ENCODE data around the gene DMBX1.

Gene DMBX1

DNA sequence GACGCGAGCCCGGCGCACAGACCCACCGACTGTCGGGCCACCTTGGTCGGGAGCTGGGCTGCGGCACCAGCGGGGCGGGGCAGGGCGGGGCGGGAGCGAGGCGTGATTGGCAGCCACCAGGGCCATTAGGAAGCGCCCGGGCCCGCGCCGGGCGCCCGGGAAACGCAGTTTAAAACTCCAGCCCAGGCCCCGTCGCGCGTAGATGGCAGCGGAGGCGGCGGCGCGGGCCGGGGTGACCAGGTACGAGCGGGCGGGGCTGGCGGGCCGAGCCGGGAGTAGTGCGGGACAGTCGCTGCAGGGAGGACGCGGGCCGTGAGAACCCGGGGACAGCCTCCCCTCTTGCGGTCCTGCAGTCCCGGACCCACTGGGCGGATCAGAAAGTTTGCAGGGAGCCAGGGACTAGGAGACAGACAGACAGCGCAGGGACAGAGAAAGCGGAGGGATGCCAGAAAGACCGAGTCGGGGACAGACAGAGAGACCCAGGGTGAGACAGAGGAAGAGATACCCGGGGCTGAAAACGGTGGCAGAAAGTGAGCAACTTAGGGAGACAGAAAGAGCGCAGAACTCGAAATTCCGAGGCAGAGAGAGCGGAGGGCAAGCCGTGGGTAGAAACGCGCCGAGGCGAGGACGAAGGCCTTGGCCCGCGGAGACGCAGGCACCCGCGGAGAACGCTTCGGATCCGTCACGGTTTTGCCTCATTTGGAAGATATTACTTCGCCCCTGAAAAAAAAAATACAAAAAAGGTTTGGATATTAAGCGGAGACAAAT, at the start of gene DMBX1:
DMBX1 (plus strand) TSS at position 199 of the 768 bp plus-strand sequence. CDS start 17,175 bp downstream, outside the sequence.
- peak; percentile 22 for DNase-seq (ENCODE audit: low read depth)
- peak within 1 kb of the TSS; percentile 67 for H3K4me3 ChIP-seq (ENCODE audit: low read depth, low read length)
- TF ChIP-seq, protein P1, sequence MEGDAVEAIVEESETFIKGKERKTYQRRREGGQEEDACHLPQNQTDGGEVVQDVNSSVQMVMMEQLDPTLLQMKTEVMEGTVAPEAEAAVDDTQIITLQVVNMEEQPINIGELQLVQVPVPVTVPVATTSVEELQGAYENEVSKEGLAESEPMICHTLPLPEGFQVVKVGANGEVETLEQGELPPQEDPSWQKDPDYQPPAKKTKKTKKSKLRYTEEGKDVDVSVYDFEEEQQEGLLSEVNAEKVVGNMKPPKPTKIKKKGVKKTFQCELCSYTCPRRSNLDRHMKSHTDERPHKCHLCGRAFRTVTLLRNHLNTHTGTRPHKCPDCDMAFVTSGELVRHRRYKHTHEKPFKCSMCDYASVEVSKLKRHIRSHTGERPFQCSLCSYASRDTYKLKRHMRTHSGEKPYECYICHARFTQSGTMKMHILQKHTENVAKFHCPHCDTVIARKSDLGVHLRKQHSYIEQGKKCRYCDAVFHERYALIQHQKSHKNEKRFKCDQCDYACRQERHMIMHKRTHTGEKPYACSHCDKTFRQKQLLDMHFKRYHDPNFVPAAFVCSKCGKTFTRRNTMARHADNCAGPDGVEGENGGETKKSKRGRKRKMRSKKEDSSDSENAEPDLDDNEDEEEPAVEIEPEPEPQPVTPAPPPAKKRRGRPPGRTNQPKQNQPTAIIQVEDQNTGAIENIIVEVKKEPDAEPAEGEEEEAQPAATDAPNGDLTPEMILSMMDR (IDR thresholded peaks at IDR 0.05; ENCODE audit: control insufficient read depth, extremely low read depth, insufficient read depth), result no peak

DNA sequence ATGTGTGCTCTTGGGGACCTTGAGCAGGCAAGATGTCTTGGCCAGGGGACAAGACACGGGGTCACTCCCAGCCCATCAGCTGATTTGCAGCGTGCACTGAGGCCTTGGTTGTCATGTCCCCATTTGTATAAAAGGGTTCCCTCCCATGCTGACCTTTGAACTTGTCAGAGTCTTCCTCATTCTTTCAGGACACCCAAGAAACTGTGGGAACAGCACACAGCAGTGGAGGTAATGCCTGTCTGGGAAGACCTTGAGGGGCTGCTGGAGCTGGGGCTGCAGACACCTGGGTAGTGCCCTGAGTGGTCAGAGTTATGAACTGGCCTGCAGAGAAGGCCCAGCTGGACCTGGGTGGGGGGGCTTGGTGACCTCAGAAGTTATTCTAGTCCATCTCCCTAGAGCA, 49.2 kb upstream of the DMBX1 start:
- no peak for DNase-seq (ENCODE audit: low read depth)
- H3K4me3 ChIP-seq (ENCODE audit: low read depth, low read length), result no peak overlapping the region
- TF ChIP-seq, protein P1 (IDR thresholded peaks at IDR 0.05; ENCODE audit: control insufficient read depth, extremely low read depth, insufficient read depth), result no peak

DNA sequence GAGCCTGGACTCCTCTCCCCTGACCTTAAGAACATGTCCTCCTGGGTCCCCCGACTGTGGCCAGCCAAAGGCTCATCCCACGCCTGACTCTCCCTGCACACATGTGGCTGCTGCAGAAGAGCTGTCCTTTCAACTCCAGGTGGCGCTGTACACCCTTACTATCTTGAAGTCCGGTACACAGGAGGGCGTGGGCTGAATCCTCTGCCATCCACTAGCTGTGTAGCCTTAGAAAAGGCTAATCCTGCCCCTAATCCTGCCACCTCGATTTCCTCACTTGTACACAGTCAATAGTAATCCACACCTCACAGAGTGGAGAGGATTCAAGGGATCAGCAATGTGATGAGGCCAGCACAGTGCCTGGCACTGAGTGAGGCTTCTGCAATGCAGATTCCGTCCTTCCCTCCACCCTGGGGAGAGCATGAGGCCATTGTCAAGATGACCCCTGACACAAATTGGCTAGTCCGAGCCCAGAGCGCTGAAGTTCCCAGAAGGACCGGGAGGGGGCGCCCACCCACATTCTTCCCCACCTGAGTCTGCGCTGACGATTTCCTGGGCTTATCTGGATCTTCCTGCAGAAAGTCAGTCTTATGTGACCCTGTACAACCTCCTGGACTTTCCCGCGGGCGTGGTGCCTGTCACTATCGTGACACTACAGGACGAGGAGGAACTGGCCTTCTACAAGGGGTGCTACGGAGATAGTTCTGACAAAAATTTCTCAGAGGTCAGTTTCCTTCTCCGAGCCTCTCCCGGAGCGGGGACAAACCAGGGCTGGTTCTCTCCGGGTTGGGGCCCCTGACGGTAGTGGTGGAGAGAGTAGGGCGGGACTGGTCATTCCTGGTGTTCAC, 47.1 kb upstream of the DMBX1 start:
- H3K4me3 ChIP-seq (ENCODE audit: low read depth, low read length), result no peak overlapping the region
- TF ChIP-seq, protein P1 (IDR thresholded peaks at IDR 0.05; ENCODE audit: control insufficient read depth, extremely low read depth, insufficient read depth), result peak; percentile 70
- peak; percentile 44 for DNase-seq (ENCODE audit: low read depth)

DNA sequence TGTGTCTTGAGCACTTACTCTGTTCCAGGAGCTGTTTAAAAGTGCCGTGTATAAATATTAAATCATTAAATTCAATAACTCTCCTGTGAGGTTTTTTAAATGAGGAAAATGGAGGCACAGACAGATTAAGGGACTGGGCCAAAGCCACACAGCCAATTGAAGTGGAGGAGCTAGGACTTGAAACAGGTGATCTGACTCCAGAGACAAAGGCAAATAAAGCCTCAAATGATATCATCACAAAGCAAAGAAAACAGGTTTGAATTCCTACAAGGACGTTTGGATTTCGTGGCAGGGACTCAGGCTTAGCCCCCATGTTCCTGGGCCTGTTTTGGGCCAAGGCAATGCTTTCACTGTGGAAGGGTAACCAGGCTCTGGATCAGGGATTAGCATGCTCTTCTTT, 45.2 kb upstream of the DMBX1 start:
- H3K4me3 ChIP-seq (ENCODE audit: low read depth, low read length), result no peak overlapping the region
- DNase-seq (ENCODE audit: low read depth), result peak; percentile 65
- TF ChIP-seq, protein P1 (IDR thresholded peaks at IDR 0.05; ENCODE audit: control insufficient read depth, extremely low read depth, insufficient read depth), result no peak

DNA sequence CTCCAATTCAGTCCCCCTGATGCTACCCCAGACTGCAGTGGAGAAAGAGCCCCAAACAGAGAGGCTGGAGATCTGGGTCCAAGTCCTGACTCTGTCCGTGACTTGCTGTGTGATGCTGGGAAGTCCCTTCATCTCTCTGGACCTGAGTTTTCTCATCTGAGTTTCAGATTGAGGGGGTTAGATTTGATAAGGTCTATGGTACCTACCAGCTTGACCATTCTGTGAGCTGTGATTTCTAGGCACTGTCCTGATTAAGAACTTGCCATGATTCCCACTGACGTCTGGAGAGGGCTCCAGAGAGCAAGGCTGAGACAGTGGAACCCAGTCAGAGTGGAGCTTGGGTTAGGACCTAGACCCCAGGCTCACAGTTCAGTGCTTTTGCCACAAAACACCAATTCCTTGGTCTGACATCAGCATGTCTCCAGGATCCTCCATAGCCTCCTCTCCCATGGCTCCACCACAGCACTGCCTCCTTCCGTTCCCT, 43.8 kb upstream of the DMBX1 start:
- TF ChIP-seq, protein P1 (IDR thresholded peaks at IDR 0.05; ENCODE audit: control insufficient read depth, extremely low read depth, insufficient read depth), result no peak
- H3K4me3 ChIP-seq (ENCODE audit: low read depth, low read length), result no peak overlapping the region
- no peak for DNase-seq (ENCODE audit: low read depth)

DNA sequence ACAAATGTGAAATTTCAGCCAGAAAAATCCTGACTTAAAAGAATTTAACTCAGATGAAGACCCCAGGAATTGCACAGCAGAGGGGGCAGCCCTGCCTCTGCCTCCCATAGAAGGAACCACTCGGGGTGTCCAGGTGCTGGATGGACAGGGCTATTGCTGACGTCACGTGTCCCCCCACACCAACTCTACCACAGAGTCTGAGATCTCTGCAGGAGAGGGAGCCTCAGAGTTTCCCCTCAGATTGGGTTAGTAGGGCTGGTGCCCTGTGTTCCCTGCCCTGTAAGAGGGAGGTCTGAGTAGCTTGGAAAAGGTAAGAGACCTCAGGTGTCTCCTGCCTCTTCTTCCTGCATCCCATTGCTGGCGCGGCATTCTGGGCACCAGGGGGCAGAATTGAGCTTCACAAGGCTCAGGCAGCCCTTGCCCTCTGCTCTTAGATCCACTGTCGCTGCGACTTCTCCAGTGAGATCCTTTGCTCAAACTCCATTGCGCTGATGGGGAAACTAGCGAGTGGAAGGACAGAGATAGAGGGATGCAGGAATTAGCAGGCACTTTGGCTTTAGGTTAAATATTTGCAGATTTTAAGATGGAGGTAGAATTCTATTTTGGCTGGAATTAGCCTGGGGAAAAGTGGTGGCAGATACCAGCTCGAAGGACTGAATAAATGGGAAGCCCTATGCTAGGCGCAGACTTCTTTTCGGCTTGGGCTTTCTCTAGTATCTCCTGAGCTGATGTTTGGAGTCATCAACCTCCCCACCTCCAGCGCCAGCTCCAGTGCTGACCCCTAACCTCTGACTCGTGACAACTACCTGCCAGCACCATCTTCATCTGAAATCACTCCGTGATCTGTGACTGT, 42.8 kb upstream of the DMBX1 start:
- no peak overlapping the region for H3K4me3 ChIP-seq (ENCODE audit: low read depth, low read length)
- TF ChIP-seq, protein P1 (IDR thresholded peaks at IDR 0.05; ENCODE audit: control insufficient read depth, extremely low read depth, insufficient read depth), result peak; percentile 94
- peak; percentile 36 for DNase-seq (ENCODE audit: low read depth)

Data from LNCaP clone FGC (cell line).